ENCODE data around the gene INPP5A. TPM values are rescaled to one million over a fixed set of nuclear protein-coding genes. Genes with fewer than 3 reads are reported as not detected.

INPP5A gene
- total and polyA plus RNA-seq, 2 of the 13 experiments (the other 11 are each of a cell fraction or from before 2014, with no cell fraction given): 17.5 to 37.9 TPM

- TF ChIP-seq FOXA1 (IDR thresholded peaks at IDR 0.05): peak; percentile 18; the same call in 1 of the 2 replicates
- TF ChIP-seq FOXA1 (CRISPR knock-in tag; IDR thresholded peaks at IDR 0.05): 0 out of 2 replicates have a peak, but pooled peaks have one; percentile 5
- TF ChIP-seq ZSCAN31 (CRISPR knock-in tag; IDR thresholded peaks at IDR 0.05; ENCODE audit: low read depth): no peak
- TF ChIP-seq ZXDC (CRISPR knock-in tag; IDR thresholded peaks at IDR 0.05): no peak
- no peak for TF ChIP-seq ZBTB39 (CRISPR knock-in tag; IDR thresholded peaks at IDR 0.05)
- no peak for TF ChIP-seq GLMP (CRISPR knock-in tag; IDR thresholded peaks at IDR 0.05; ENCODE audit: borderline replicate concordance)
- TF ChIP-seq POGZ (CRISPR knock-in tag; IDR thresholded peaks at IDR 0.05): no peak
- TF ChIP-seq THYN1 (CRISPR knock-in tag; IDR thresholded peaks at IDR 0.05; ENCODE audit: borderline replicate concordance, low read depth): no peak
- peak; percentile 24; the same call in 1 of the 2 replicates for TF ChIP-seq MIXL1 (CRISPR knock-in tag; IDR thresholded peaks at IDR 0.05)
- TF ChIP-seq ZNF24 (IDR thresholded peaks at IDR 0.05): no peak
- no peak for TF ChIP-seq ZSCAN21 (CRISPR knock-in tag; IDR thresholded peaks at IDR 0.05; ENCODE audit: borderline replicate concordance)
- TF ChIP-seq MED8 (CRISPR knock-in tag; IDR thresholded peaks at IDR 0.05; ENCODE audit: insufficient replicate concordance): no peak
- TF ChIP-seq SIX4 (CRISPR knock-in tag; IDR thresholded peaks at IDR 0.05): no peak
- TF ChIP-seq ZNF609 (CRISPR knock-in tag; IDR thresholded peaks at IDR 0.05; ENCODE audit: borderline replicate concordance): no peak
- peak; percentile 58 for TF ChIP-seq RARA (CRISPR knock-in tag; IDR thresholded peaks at IDR 0.05)
- TF ChIP-seq JDP2 (CRISPR knock-in tag; IDR thresholded peaks at IDR 0.05; ENCODE audit: borderline replicate concordance): no peak
- no peak for TF ChIP-seq MBD4 (IDR thresholded peaks at IDR 0.05; ENCODE audit: borderline replicate concordance, low read length)
- TF ChIP-seq PHF8 (CRISPR knock-in tag; IDR thresholded peaks at IDR 0.05): peak; percentile 48; the same call in 1 of the 2 replicates
Measured at GRCh38 chr10:132591166-132591971, 53.8 kb downstream of the INPP5A start (continued).

All from HepG2 (cell line).